ENCODE measurements around the gene SORCS2.

SORCS2 gene

GRCh38 chr4:7678318-7678852 is 486.0 kb downstream of the SORCS2 start:
- TF ChIP-seq CTCF (IDR thresholded peaks at IDR 0.05; ENCODE audit: insufficient read depth, low read length, poor library complexity, severe bottlenecking): no peak
- DNase-seq (ENCODE audit: extremely low read depth, insufficient read length): no peak
- H3K36me3 ChIP-seq (ENCODE audit: control insufficient read depth, insufficient read depth, low read length): no peaks in the 10 kb centered on the region
- peaks cover 3% of the 10 kb centered on the region for H3K27me3 ChIP-seq (replicated peaks; ENCODE audit: control insufficient read depth, insufficient read depth, low read length)
- no peak overlapping the region for H3K4me3 ChIP-seq (replicated peaks; ENCODE audit: low read depth, low read length)

DNA sequence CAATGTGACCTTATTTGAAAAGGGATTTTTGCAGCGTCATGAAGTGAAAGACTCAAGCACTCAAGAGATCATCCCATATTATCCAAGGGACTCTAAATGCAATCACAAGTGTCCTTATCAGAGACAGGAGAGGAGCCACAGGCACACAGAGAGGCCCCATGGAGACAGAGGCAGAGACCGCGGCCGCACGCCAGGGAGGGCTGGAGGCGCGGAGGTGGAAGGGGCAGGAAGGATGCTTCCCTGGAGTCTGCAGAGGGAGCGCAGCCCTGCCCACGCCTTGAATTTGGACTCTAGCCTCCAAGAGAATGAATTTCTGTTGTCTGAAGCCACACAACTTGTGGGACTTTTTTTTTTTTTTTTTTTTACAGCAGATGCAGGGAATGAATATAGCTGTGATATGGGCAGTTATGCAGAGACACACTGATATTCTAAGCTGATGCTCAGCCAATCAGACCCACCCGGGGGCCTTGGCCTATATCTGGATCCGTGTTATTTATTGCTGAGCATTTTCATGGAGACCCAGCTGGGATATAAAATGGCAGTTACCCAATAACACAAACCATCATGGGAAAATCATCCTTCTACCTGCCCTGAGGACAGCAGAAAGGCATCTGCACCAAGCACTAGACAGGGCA is 487.2 kb downstream of the SORCS2 start:
- no peak for DNase-seq (ENCODE audit: extremely low read depth, insufficient read length)
- Histone ChIP-seq H3K27me3 (replicated peaks; ENCODE audit: control insufficient read depth, insufficient read depth, low read length) (peaks cover 3% of the 10 kb centered on the region), H3K4me3 (replicated peaks; ENCODE audit: low read depth, low read length) (no peak overlapping the region), H3K36me3 (ENCODE audit: control insufficient read depth, insufficient read depth, low read length) (no peaks in the 10 kb centered on the region)
- no peak for TF ChIP-seq CTCF (IDR thresholded peaks at IDR 0.05; ENCODE audit: insufficient read depth, low read length, poor library complexity, severe bottlenecking)

GRCh38 chr4:7680106-7680505 is 487.8 kb downstream of the SORCS2 start:
- Histone ChIP-seq H3K36me3 (ENCODE audit: control insufficient read depth, insufficient read depth, low read length) (no peaks in the 10 kb centered on the region), H3K4me3 (replicated peaks; ENCODE audit: low read depth, low read length) (no peak overlapping the region), H3K27me3 (replicated peaks; ENCODE audit: control insufficient read depth, insufficient read depth, low read length) (peaks cover 3% of the 10 kb centered on the region)
- no peak for TF ChIP-seq CTCF (IDR thresholded peaks at IDR 0.05; ENCODE audit: insufficient read depth, low read length, poor library complexity, severe bottlenecking)
- DNase-seq (ENCODE audit: extremely low read depth, insufficient read length): no peak

- Histone ChIP-seq H3K36me3 (ENCODE audit: control insufficient read depth, insufficient read depth, low read length) (no peaks in the 10 kb centered on the region), H3K4me3 (replicated peaks; ENCODE audit: low read depth, low read length) (no peak overlapping the region), H3K27me3 (replicated peaks; ENCODE audit: control insufficient read depth, insufficient read depth, low read length) (peaks cover 3% of the 10 kb centered on the region)
- TF ChIP-seq CTCF (IDR thresholded peaks at IDR 0.05; ENCODE audit: insufficient read depth, low read length, poor library complexity, severe bottlenecking): no peak
- DNase-seq (ENCODE audit: extremely low read depth, insufficient read length): no peak
Measured at GRCh38 chr4:7680731-7681130, 488.4 kb downstream of the SORCS2 start.

DNA sequence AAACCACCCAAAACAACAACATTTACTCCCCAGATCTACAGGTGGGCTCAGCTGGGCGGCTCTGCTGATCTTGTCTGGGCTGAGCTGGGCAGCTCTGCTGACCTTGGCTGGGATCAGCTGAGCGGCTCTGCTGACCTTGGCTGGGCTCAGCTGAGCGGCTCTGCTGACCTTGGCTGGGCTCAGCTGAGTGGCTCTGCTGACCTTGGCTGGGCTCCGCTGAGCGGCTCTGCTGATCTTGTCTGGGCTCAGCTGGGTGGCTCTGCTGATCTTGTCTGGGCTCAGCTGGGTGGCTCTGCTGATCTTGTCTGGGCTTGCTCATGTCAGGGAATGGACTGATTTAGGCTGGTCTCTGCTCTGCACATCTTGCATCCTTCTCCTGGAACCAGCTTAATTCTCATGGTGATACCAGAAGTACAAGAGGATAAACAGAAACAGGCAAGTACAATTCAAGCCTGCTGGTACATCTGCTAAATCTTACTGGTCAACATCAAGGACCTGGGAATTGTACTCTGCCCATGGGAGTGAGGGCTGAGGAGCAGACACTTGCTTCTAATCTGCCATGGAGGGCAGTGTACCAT is 490.9 kb downstream of the SORCS2 start:
- no peaks in the 10 kb centered on the region for H3K36me3 ChIP-seq (ENCODE audit: control insufficient read depth, insufficient read depth, low read length)
- no peak for TF ChIP-seq CTCF (IDR thresholded peaks at IDR 0.05; ENCODE audit: insufficient read depth, low read length, poor library complexity, severe bottlenecking)
- no peak for DNase-seq (ENCODE audit: extremely low read depth, insufficient read length)
- H3K27me3 ChIP-seq (replicated peaks; ENCODE audit: control insufficient read depth, insufficient read depth, low read length): peaks cover 3% of the 10 kb centered on the region; the same call in 1 of the 2 replicates
- H3K4me3 ChIP-seq (replicated peaks; ENCODE audit: low read depth, low read length): no peak overlapping the region

Data from GM06990 (cell line).